Thyroid gland (tissue), 4 donors: ENCODE measurements around the gene SCN4B. TPM values are rescaled to one million over a fixed set of nuclear protein-coding genes. Genes with fewer than 3 reads are reported as not detected.

Experiments used
- DNase-seq, 2 donors: peaks; one replicate each; pipeline ENCODE4 v3.0.0-alpha.2; 2019
- H3K27ac ChIP-seq, 3 donors: fragments of 200-600 bp; sonication (generic); 1 replicate in 2 of 3; 2 replicates in 1 of 3; pipeline ENCODE4 v1.5.1; 2016 to 2019; ENCODE audit warnings: mild to moderate bottlenecking in 1 of 3, moderate library complexity in 1 of 3
- H3K27me3 ChIP-seq: fragments of 200-600 bp; sonication (generic); one replicate; pipeline ENCODE4 v1.5.1; 2019
- H3K36me3 ChIP-seq, 2 donors: fragments of 200-600 bp; sonication (generic); one replicate each; pipeline ENCODE4 v1.5.1; 2016 to 2019
- H3K4me1 ChIP-seq, 2 donors: fragments of 200-600 bp; sonication (generic); one replicate each; pipeline ENCODE4 v1.5.1; 2017 to 2019
- H3K4me3 ChIP-seq, 3 donors: fragments of 200-600 bp; sonication (generic); replicated peaks in 1 of 3; 1 replicate in 2 of 3; 2 replicates in 1 of 3; pipeline ENCODE4 v1.5.1; 2016; ENCODE audit warnings: mild to moderate bottlenecking in 1 of 3
- H3K9me3 ChIP-seq: fragments of 200-600 bp; sonication (generic); one replicate; pipeline ENCODE4 v1.5.1; 2017
- CTCF ChIP-seq, 6 experiments: fragments of 200-600 bp in 3 of 6; fragments of 450-650 bp in 3 of 6; sonication (generic) in 3 of 6; IDR thresholded peaks; one replicate each; pipeline ENCODE4 v1.5.1; 2016 to 2019; ENCODE audit warnings: antibody characterized with exemption in 6 of 6, mild to moderate bottlenecking in 2 of 6, inconsistent platforms in 1 of 6, moderate library complexity in 1 of 6
- POLR2A ChIP-seq, 2 donors: fragments of 450-650 bp; IDR thresholded peaks; one replicate each; pipeline ENCODE4 v1.6.1; 2017; ENCODE audit warnings: antibody characterized with exemption in 2 of 2, mild to moderate bottlenecking in 2 of 2, moderate library complexity in 1 of 2
- WGBS, 2 donors: methylation state at CpG; one replicate each; pipeline ENCODE4 v1.1.5; 2017; 5-methylcytosine and 5-hydroxymethylcytosine counted together
- intact Hi-C: fragments of 100-400 bp; cut with DNase I; formaldehyde crosslinking; loops from one replicate; pipeline ENCODE4 v1.15.1; 2023
- total RNA-seq, 4 donors: library from RNA; depleted of rRNA; stranded (reverse); fragments of >200 nt; gene quantifications; one replicate each; pipeline ENCODE4 v1.2.3, GENCODE V29; 2016

SCN4B gene
- total RNA-seq, result 10 to 100 TPM in 2 of 4 donors, 1 to 10 TPM in 2; 5.5 to 15.7 (median 10.5) TPM

- Histone ChIP-seq H3K27ac (no peak within 1 kb of the TSS), H3K27me3 (peaks cover 6% of the 10 kb centered on the region), H3K36me3 (no peaks in the 10 kb centered on the region), H3K4me1 (peaks cover 5 to 17% of the 10 kb centered on the region in 2 donors), H3K9me3 (no peaks in the 10 kb centered on the region), H3K4me3 (peak within 1 kb of the TSS in 2 of 3 donors; percentile 20 to 33)
- intact Hi-C loops, result no loop called here
- 1% methylated on average over 32 to 37 of the region's 88 CpGs for WGBS, 2 donors
- peak; percentile 56 to 66 for DNase-seq
- TF ChIP-seq CTCF (IDR thresholded peaks at IDR 0.05) (no peak), POLR2A (IDR thresholded peaks at IDR 0.05) (no peak)
Observed at GRCh38 chr11:118152552-118153471, at the start of gene SCN4B. Gene SCN4B, minus strand, starts transcription at chr11:118152823. Its CDS starts 150 bp downstream, at chr11:118152673.

- WGBS, 2 donors, result 84 to 88% methylated on average over 2 of the region's 2 CpGs
- peaks cover 0 to 8% of the 10 kb centered on the region in 2 donors for H3K4me1 ChIP-seq
- no peaks in the 10 kb centered on the region for H3K9me3 ChIP-seq
- TF ChIP-seq POLR2A (IDR thresholded peaks at IDR 0.05) (no peak), CTCF (IDR thresholded peaks at IDR 0.05) (no peak)
- H3K36me3 ChIP-seq, result no peaks in the 10 kb centered on the region
- intact Hi-C loops, result loop anchor here (5.0 kb wide), 1 partner anchor 145 kb away; no protein-coding TSS in a partner anchor
- no peak overlapping the region for H3K27ac ChIP-seq
- H3K4me3 ChIP-seq, result no peak overlapping the region
- DNase-seq, result no peak
- H3K27me3 ChIP-seq, result no peaks in the 10 kb centered on the region
Observed at GRCh38 chr11:118201966-118202365, 49.3 kb upstream of the SCN4B start.

- Histone ChIP-seq H3K4me3 (no peak overlapping the region), H3K27ac (no peak overlapping the region), H3K27me3 (no peaks in the 10 kb centered on the region), H3K36me3 (no peaks in the 10 kb centered on the region), H3K9me3 (no peaks in the 10 kb centered on the region), H3K4me1 (peaks cover 0 to 8% of the 10 kb centered on the region in 2 donors)
- TF ChIP-seq POLR2A (IDR thresholded peaks at IDR 0.05) (no peak), CTCF (IDR thresholded peaks at IDR 0.05) (no peak)
- intact Hi-C loops, result loop anchor here (5.0 kb wide), 1 partner anchor 146 kb away; no protein-coding TSS in a partner anchor
- no peak for DNase-seq
- 89 to 91% methylated on average over 9 of the region's 9 CpGs for WGBS, 2 donors
Observed at GRCh38 chr11:118200901-118201680, 48.5 kb upstream of the SCN4B start.

- Histone ChIP-seq H3K9me3 (no peaks in the 10 kb centered on the region), H3K27ac (no peak overlapping the region), H3K36me3 (no peaks in the 10 kb centered on the region), H3K4me3 (no peak overlapping the region), H3K27me3 (no peaks in the 10 kb centered on the region), H3K4me1 (peaks cover 0 to 8% of the 10 kb centered on the region in 2 donors)
- no peak for TF ChIP-seq POLR2A (IDR thresholded peaks at IDR 0.05)
- TF ChIP-seq CTCF (IDR thresholded peaks at IDR 0.05), result no peak
- intact Hi-C loops, result loop anchor here (5.0 kb wide), 1 partner anchor 147 kb away; no protein-coding TSS in a partner anchor
- no peak for DNase-seq
- WGBS, 2 donors, result 87 to 88% methylated on average over 5 of the region's 5 CpGs
Observed at GRCh38 chr11:118200497-118200896, 47.9 kb upstream of the SCN4B start.
